ENCODE data around the gene INO80D.
"Not testable (repeated sequence)": the region's sequence is repeated elsewhere in the genome, so short reads cannot be mapped to it uniquely, and the experiment has no call there.

The INO80D gene

GRCh38 chr2:206085742-206086445, at the start of gene INO80D:
Gene INO80D, minus strand, starts transcription at chr2:206086174. Its CDS starts 23,158 bp downstream, at chr2:206063016.
- DNase-seq, result peak; percentile 88

- DNase-seq, result no peak
These were observed 41.7 kb upstream of the INO80D start for GRCh38 chr2:206127656-206128055.

GRCh38 chr2:206125901-206126300, 39.9 kb upstream of the INO80D start:
- DNase-seq, result no peak

GRCh38 chr2:206122569-206122968, 36.6 kb upstream of the INO80D start:
- DNase-seq, result not testable (repeated sequence)

GRCh38 chr2:206116278-206116677, 30.3 kb upstream of the INO80D start:
- no peak for DNase-seq

- no peak for DNase-seq
These were observed 29.1 kb upstream of the INO80D start for GRCh38 chr2:206115026-206115578.

GRCh38 chr2:206112846-206113547, 27.0 kb upstream of the INO80D start:
- no peak for DNase-seq

GRCh38 chr2:206112108-206112507, 26.1 kb upstream of the INO80D start:
- no peak for DNase-seq

GRCh38 chr2:206108713-206109112, 22.7 kb upstream of the INO80D start:
- no peak for DNase-seq

- DNase-seq, result no peak
These were observed 19.6 kb upstream of the INO80D start for GRCh38 chr2:206105541-206105940.

GRCh38 chr2:206105038-206105437, 19.1 kb upstream of the INO80D start:
- peak; percentile 19 for DNase-seq

- not testable (repeated sequence) for DNase-seq
These were observed 12.9 kb upstream of the INO80D start for GRCh38 chr2:206098872-206099271.

GRCh38 chr2:206098471-206098870, 12.5 kb upstream of the INO80D start:
- no peak for DNase-seq

- no peak for DNase-seq
These were observed 10.9 kb upstream of the INO80D start for GRCh38 chr2:206096876-206097275.

- no peak for DNase-seq
These were observed 9.8 kb upstream of the INO80D start for GRCh38 chr2:206095536-206096332.

- DNase-seq, result no peak
These were observed 6.3 kb upstream of the INO80D start for GRCh38 chr2:206092297-206092696.

- DNase-seq, result no peak
These were observed 2.3 kb upstream of the INO80D start for GRCh38 chr2:206088248-206088647.

GRCh38 chr2:206086716-206087350, 859 bp upstream of the INO80D start:
- no peak for DNase-seq

- DNase-seq, result peak; percentile 30
These were observed 868 bp downstream of the INO80D start for GRCh38 chr2:206084870-206085741.

- peak; percentile 27 for DNase-seq
These were observed 1.5 kb downstream of the INO80D start for GRCh38 chr2:206084439-206084869.

- DNase-seq, result peak; percentile 53
These were observed 2.2 kb downstream of the INO80D start for GRCh38 chr2:206083602-206084438.

Data from activated CD4-positive, alpha-beta T cell treated with anti-CD3 and anti-CD28 coated beads, Interleukin-2, amount 50 U/mL, for 16 hours (primary cell).